SK-N-SH (cell line): ENCODE data around the gene ADAMTS3. TPM values are rescaled to one million over a fixed set of nuclear protein-coding genes. Genes with fewer than 3 reads are reported as not detected.

Source experiments
- CTCF ChIA-PET: fragments of 300-600, 350-600 bp; formaldehyde crosslinking; extraction: SDS; loops from one replicate; lab custom pipeline; 2021; lab: Yijun Ruan, JAX
- POLR2A ChIA-PET: fragments of 350-600 bp; sonication (Branson Sonifier 250); formaldehyde crosslinking; extraction: SDS; loops from one replicate; lab custom pipeline; 2020; ENCODE audit warnings: antibody characterized with exemption, inconsistent platforms; lab: Yijun Ruan, JAX
- DNase-seq: peaks from one replicate; pipeline ENCODE4 v3.0.0; 2012
- H2AFZ ChIP-seq: fragments of 200-600 bp; sonication (generic); 2 replicates; pipeline ENCODE4 v1.8.1; 2016; ENCODE audit warnings: antibody characterized with exemption, mild to moderate bottlenecking, low read depth
- H3F3A ChIP-seq: fragments of 200-600 bp; sonication (generic); replicated peaks from 2 replicates; pipeline ENCODE3; 2016; ENCODE audit warnings: antibody characterized with exemption, mild to moderate bottlenecking; ENCODE audit not compliant: insufficient read depth
- H3K27ac ChIP-seq, 2 experiments: fragments of 200-500 bp in 1 of 2; fragments of 200-600 bp in 1 of 2; sonication (Bioruptor generic) in 1 of 2; sonication (generic), shearing (Covaris generic) in 1 of 2; 2 replicates each; pipeline versions ENCODE4 v1.5.1 to v1.6.1; 2014 to 2016; ENCODE audit warnings: low read depth in 2 of 2, inconsistent platforms in 1 of 2, low read length in 1 of 2, mild to moderate bottlenecking in 1 of 2, mixed read lengths in 1 of 2
- H3K27me3 ChIP-seq: fragments of 200-600 bp; sonication (generic), shearing (Covaris generic); 2 replicates; pipeline ENCODE4 v1.6.1; 2016; ENCODE audit warnings: mixed run types; ENCODE audit not compliant: insufficient read depth
- H3K36me3 ChIP-seq, 2 experiments: fragments of 200-500 bp in 1 of 2; fragments of 200-600 bp in 1 of 2; sonication (Bioruptor generic) in 1 of 2; sonication (generic) in 1 of 2; replicated peaks in 1 of 2; 2 replicates each; pipeline versions ENCODE3 to v1.5.1; 2014 to 2016; ENCODE audit warnings: low read length in 1 of 2, mild to moderate bottlenecking in 1 of 2; ENCODE audit not compliant: insufficient read depth in 2 of 2, control insufficient read depth in 1 of 2
- H3K4me1 ChIP-seq, 2 experiments: fragments of 200-500 bp in 1 of 2; fragments of 200-600 bp in 1 of 2; sonication (Bioruptor generic) in 1 of 2; sonication (generic), shearing (Covaris generic) in 1 of 2; 2 replicates each; pipeline versions ENCODE4 v1.5.1 to v1.6.1; 2014 to 2016; ENCODE audit warnings: low read depth in 1 of 2, low read length in 1 of 2, mixed run types in 1 of 2; ENCODE audit not compliant: insufficient read depth in 2 of 2, control insufficient read depth in 1 of 2
- H3K4me2 ChIP-seq: fragments of 200-600 bp; sonication (generic), shearing (Covaris generic); 2 replicates; pipeline ENCODE4 v1.6.1; 2017; ENCODE audit warnings: mixed run types
- H3K4me3 ChIP-seq, 2 experiments: fragments of 200-500 bp in 1 of 2; fragments of 200-600 bp in 1 of 2; sonication (Bioruptor generic) in 1 of 2; sonication (generic), shearing (Covaris generic) in 1 of 2; 2 replicates each; pipeline versions ENCODE4 v1.5.1 to v1.8.1; 2014 to 2016; ENCODE audit warnings: low read depth in 2 of 2, inconsistent platforms in 1 of 2, low read length in 1 of 2, mild to moderate bottlenecking in 1 of 2, mixed read lengths in 1 of 2, moderate library complexity in 1 of 2
- H3K79me2 ChIP-seq: fragments of 200-600 bp; sonication (generic); 2 replicates; pipeline ENCODE4 v1.8.1; 2017; ENCODE audit warnings: mild to moderate bottlenecking; ENCODE audit not compliant: insufficient read depth
- H3K9ac ChIP-seq: fragments of 200-600 bp; sonication (generic); 2 replicates; pipeline ENCODE4 v1.6.1; 2017; ENCODE audit warnings: mixed run types
- H3K9me2 ChIP-seq: fragments of 200-600 bp; sonication (generic); 2 replicates; pipeline ENCODE4 v1.6.1; 2017; ENCODE audit warnings: mixed run types
- H3K9me3 ChIP-seq: fragments of 200-600 bp; sonication (generic); 2 replicates; pipeline ENCODE4 v1.6.1; 2017; ENCODE audit warnings: mixed run types, mild to moderate bottlenecking, moderate library complexity
- H4K20me1 ChIP-seq: fragments of 200-600 bp; sonication (generic); 2 replicates; pipeline ENCODE4 v1.6.1; 2017; ENCODE audit warnings: mild to moderate bottlenecking, mixed run types; ENCODE audit not compliant: insufficient read depth
- CHD2 ChIP-seq: fragments of 150-350 bp; IDR thresholded peaks from 2 replicates; pipeline ENCODE4 v1.6.1; 2018; ENCODE audit warnings: low read length; ENCODE audit not compliant: partially characterized antibody
- ELF1 ChIP-seq: IDR thresholded peaks from 2 replicates; pipeline ENCODE4 v1.4.0; 2012
- NFIC ChIP-seq: IDR thresholded peaks from 2 replicates; pipeline ENCODE4 v1.4.0; 2012; ENCODE audit warnings: borderline replicate concordance
- PBX3 ChIP-seq: IDR thresholded peaks from 2 replicates; pipeline ENCODE4; 2012
- RAD21 ChIP-seq: IDR thresholded peaks from 2 replicates; pipeline ENCODE4 v1.6.1; 2012; ENCODE audit warnings: mild to moderate bottlenecking, low read length
- RXRA ChIP-seq: IDR thresholded peaks from 2 replicates; pipeline ENCODE4 v1.4.0; 2012; ENCODE audit warnings: low read depth, mild to moderate bottlenecking, borderline replicate concordance
- SMC3 ChIP-seq: IDR thresholded peaks from 2 replicates; pipeline ENCODE4 v1.6.1; 2012; ENCODE audit warnings: low read depth, low read length, improper control_type of control experiment
- TAF1 ChIP-seq: IDR thresholded peaks from 2 replicates; pipeline ENCODE4 v1.6.1; 2012; ENCODE audit warnings: low read depth, mild to moderate bottlenecking, low read length, moderate library complexity, borderline replicate concordance
- TCF12 ChIP-seq: IDR thresholded peaks from 2 replicates; pipeline ENCODE4 v1.4.0; 2012
- TEAD4 ChIP-seq: IDR thresholded peaks from 2 replicates; pipeline ENCODE4 v1.4.0; 2012; ENCODE audit warnings: mild to moderate bottlenecking, borderline replicate concordance; ENCODE audit not compliant: insufficient read depth
- WGBS: methylation state at CpG from one replicate; pipeline ENCODE4 v1.1.6; 2017; ENCODE audit warnings: low lambda C conversion rate; 5-methylcytosine and 5-hydroxymethylcytosine counted together
- polyA plus RNA-seq, 3 experiments: library from polyadenylated mRNA; depleted of rRNA; stranded (reverse); fragments of >200 nt; gene quantifications; 2 replicates each; pipeline ENCODE4 v1.2.3, GENCODE V29; 2012
- TF ChIP-seq, protein P1 (sequence below): fragments of 150-350 bp; IDR thresholded peaks from 2 replicates; pipeline ENCODE4 v1.6.1; 2017; ENCODE audit warnings: antibody characterized with exemption, low read length, low read depth, borderline replicate concordance
- TF ChIP-seq, protein P2 (sequence below): fragments of 200-600 bp; sonication (generic); IDR thresholded peaks from 2 replicates; pipeline ENCODE4 v1.6.1; 2017; ENCODE audit warnings: antibody characterized with exemption, mild to moderate bottlenecking, moderate library complexity

ADAMTS3 gene
- polyA plus RNA-seq, 1 of the 3 experiments (the other 2 are of a cell fraction): 0.99 TPM

DNA sequence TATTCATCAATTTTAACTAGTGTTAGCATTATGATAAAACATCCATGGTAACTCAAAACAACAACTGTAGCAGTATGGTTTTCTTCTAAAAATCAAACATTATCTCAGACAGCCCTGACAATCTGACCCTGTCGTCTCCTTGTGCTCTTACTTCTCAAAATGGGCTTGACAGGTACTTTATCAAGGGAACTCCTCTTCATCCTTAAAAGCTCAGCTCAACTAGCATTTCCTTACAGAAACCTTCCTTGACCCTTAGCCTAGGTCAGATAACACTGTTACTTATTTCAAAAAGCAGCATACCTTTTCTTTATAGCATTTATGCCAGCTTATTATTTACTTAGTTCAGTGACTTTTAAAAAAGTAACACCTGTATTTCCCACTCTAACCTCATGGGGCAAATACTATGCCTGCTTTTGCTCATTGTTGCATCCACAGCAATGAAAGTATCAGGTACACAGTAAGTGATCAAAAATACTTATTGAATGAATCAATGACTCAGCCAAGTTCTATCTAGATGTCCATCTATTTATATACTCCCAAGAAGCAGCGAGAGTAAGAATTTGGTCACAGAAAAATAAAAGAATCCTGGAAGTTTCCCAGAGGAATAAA lies 41.9 kb downstream of the ADAMTS3 start:
- WGBS: 69% methylated on average over 2 of the region's 2 CpGs
- Histone ChIP-seq H3K27ac (no peak overlapping the region), H3K27me3 (no peaks in the 10 kb centered on the region), H3K4me1 (peaks cover 0 to 7% of the 10 kb centered on the region in 2 experiments; a peak in 1 of 4 replicates), H3K4me3 (no peak overlapping the region), H3K36me3 (no peaks in the 10 kb centered on the region), H3K9me3 (no peaks in the 10 kb centered on the region), H3K79me2 (no peaks in the 10 kb centered on the region), H3K9ac (no peak overlapping the region), H2AFZ (no peak overlapping the region), H3F3A (no peaks in the 10 kb centered on the region), H3K4me2 (no peak overlapping the region), H4K20me1 (no peaks in the 10 kb centered on the region), H3K9me2 (no peaks in the 10 kb centered on the region)
- TF ChIP-seq CHD2 (no peak), SMC3 (no peak), PBX3 (no peak), TAF1 (no peak), ELF1 (no peak), RAD21 (no peak)
- ChIA-PET CTCF (interaction anchor here (0.6 to 1.2 kb wide), 2 partner anchors 64 to 168 kb away, joined by 3 read pairs; no protein-coding TSS in a partner anchor), POLR2A (no interaction called here)
- no peak for DNase-seq

DNA sequence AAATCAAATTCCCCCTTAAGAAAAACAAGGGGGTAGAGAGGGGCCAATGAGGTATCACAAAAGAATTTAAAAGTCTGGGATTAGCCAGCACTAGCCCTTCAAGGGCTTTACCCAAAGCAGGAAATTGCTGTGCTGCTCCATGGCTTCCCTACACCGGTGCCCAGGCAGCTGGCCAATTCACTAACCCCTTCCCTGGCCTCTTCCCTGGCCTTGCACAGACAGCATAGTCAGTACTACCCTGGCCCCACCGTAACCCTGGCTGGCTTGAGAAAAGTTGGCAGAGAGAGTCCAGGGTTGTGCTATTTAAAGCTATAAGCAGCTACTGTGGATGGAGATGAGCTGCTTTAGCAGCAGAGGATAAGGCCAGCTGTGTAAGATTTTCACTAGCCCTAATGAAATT lies 43.1 kb downstream of the ADAMTS3 start:
- no peaks in the 10 kb centered on the region for H3K27me3 ChIP-seq

More for the DNA sequence above, 43.1 kb downstream of the ADAMTS3 start:
- H3K27ac ChIP-seq: peak overlapping the region in 1 of 2 experiments; percentile 19; a peak in 2 of 4 replicates
- no peak for DNase-seq
- TF ChIP-seq, protein P1, sequence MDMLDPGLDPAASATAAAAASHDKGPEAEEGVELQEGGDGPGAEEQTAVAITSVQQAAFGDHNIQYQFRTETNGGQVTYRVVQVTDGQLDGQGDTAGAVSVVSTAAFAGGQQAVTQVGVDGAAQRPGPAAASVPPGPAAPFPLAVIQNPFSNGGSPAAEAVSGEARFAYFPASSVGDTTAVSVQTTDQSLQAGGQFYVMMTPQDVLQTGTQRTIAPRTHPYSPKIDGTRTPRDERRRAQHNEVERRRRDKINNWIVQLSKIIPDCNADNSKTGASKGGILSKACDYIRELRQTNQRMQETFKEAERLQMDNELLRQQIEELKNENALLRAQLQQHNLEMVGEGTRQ: no peak
- TF ChIP-seq TEAD4: no peak
- TF ChIP-seq, protein P2, sequence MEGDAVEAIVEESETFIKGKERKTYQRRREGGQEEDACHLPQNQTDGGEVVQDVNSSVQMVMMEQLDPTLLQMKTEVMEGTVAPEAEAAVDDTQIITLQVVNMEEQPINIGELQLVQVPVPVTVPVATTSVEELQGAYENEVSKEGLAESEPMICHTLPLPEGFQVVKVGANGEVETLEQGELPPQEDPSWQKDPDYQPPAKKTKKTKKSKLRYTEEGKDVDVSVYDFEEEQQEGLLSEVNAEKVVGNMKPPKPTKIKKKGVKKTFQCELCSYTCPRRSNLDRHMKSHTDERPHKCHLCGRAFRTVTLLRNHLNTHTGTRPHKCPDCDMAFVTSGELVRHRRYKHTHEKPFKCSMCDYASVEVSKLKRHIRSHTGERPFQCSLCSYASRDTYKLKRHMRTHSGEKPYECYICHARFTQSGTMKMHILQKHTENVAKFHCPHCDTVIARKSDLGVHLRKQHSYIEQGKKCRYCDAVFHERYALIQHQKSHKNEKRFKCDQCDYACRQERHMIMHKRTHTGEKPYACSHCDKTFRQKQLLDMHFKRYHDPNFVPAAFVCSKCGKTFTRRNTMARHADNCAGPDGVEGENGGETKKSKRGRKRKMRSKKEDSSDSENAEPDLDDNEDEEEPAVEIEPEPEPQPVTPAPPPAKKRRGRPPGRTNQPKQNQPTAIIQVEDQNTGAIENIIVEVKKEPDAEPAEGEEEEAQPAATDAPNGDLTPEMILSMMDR: no peak
- TF ChIP-seq SMC3: no peak
- peak; percentile 37; the same call in 1 of the 2 replicates for TF ChIP-seq TCF12
- TF ChIP-seq NFIC: peak; percentile 65
- peak; percentile 42; the same call in 1 of the 2 replicates for TF ChIP-seq RXRA
- H3F3A ChIP-seq: no peaks in the 10 kb centered on the region
- POLR2A ChIA-PET: no interaction called here
- no peak overlapping the region for H2AFZ ChIP-seq
- no peak overlapping the region; the same call in 1 of the 2 replicates for H3K4me2 ChIP-seq
- H3K4me3 ChIP-seq: no peak overlapping the region
- no peaks in the 10 kb centered on the region for H3K9me3 ChIP-seq
- CTCF ChIA-PET: interaction anchor here (1.0 to 1.7 kb wide), 2 partner anchors 22 to 230 kb away, joined by 3 to 5 read pairs; no protein-coding TSS in a partner anchor
- H3K79me2 ChIP-seq: no peaks in the 10 kb centered on the region
- 6% methylated on average over 2 of the region's 2 CpGs for WGBS
- H3K36me3 ChIP-seq: no peaks in the 10 kb centered on the region
- H3K9ac ChIP-seq: no peak overlapping the region
- H3K9me2 ChIP-seq: no peaks in the 10 kb centered on the region
- H3K4me1 ChIP-seq: peaks cover 0 to 7% of the 10 kb centered on the region in 2 experiments; a peak in 1 of 4 replicates
- H4K20me1 ChIP-seq: no peaks in the 10 kb centered on the region
